ENCODE data around the gene GPR65.

Gene GPR65, protein sequence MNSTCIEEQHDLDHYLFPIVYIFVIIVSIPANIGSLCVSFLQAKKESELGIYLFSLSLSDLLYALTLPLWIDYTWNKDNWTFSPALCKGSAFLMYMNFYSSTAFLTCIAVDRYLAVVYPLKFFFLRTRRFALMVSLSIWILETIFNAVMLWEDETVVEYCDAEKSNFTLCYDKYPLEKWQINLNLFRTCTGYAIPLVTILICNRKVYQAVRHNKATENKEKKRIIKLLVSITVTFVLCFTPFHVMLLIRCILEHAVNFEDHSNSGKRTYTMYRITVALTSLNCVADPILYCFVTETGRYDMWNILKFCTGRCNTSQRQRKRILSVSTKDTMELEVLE

DNA sequence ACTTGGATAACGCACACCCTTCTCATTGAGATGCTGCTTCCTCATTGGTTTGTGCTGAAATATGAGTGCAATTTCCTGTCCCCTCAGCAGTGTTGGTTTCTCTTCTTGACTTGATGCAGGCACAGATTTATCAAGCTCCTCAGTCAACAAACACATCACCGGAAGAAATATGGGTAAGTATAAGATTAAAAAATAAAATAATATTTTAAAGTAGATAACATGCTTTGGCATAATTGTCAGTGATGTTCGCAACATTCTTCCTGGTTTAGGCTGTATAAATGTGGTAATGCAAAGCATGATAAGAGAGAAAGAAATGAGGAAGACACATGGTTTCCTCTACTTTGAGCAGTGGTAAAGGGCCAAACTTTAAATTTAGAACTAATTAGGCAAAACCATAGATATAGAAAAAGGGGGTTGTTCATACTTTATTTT, at the start of gene GPR65:
GPR65 (plus strand) TSS at position 86 of the 432 bp plus-strand sequence. CDS start 5,713 bp downstream, outside the sequence.
- H3K4me3 Mint-ChIP-seq = peak within 1 kb of the TSS; percentile 81
- peaks cover 34% of the 10 kb centered on the region for H3K36me3 Mint-ChIP-seq (ENCODE audit: low read depth)
- peaks cover 64% of the 10 kb centered on the region for H3K4me1 Mint-ChIP-seq (ENCODE audit: low read depth)
- no peak for DNase-seq
- no peaks in the 10 kb centered on the region for H3K9me3 Mint-ChIP-seq
- no peaks in the 10 kb centered on the region for H3K27me3 Mint-ChIP-seq
- H3K27ac Mint-ChIP-seq = peak within 1 kb of the TSS; percentile 98

GRCh38 chr14:87955501-87955900, 49.4 kb upstream of the GPR65 start:
- Mint-ChIP-seq H3K27ac (no peak overlapping the region), H3K36me3 (ENCODE audit: low read depth) (peaks cover 34% of the 10 kb centered on the region), H3K9me3 (peaks cover 4% of the 10 kb centered on the region), H3K4me3 (no peak overlapping the region), H3K4me1 (ENCODE audit: low read depth) (peaks cover 44% of the 10 kb centered on the region), H3K27me3 (no peaks in the 10 kb centered on the region)
- no peak for DNase-seq

- no peaks in the 10 kb centered on the region for H3K27me3 Mint-ChIP-seq
Measured at GRCh38 chr14:87960013-87960787, 44.7 kb upstream of the GPR65 start.

DNA sequence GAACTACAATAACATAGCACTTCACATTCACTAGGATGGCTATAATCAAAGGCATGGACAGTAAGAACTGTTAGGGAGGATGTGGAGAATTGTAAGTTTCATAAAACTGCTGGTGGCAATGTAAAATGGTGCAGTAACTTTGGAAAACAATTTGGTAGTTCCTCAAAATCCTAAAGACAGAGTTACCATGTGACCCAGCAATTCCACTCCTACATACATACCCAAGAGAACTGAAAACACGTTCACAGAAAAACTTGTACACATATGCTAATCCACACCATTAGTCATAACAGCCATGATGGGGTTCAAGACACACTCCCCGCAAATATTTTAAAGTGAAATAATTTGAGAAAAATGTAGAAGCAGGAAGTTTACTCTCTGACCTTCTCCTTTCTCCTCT, 43.7 kb upstream of the GPR65 start:
- H3K36me3 Mint-ChIP-seq (ENCODE audit: low read depth) = peaks cover 76% of the 10 kb centered on the region
- H3K27me3 Mint-ChIP-seq = no peaks in the 10 kb centered on the region
- H3K4me3 Mint-ChIP-seq = no peak overlapping the region
- no peak overlapping the region for H3K27ac Mint-ChIP-seq
- H3K4me1 Mint-ChIP-seq (ENCODE audit: low read depth) = peaks cover 10% of the 10 kb centered on the region
- H3K9me3 Mint-ChIP-seq = peaks cover 4% of the 10 kb centered on the region
- DNase-seq = no peak

More at GRCh38 chr14:87960013-87960787, 44.7 kb upstream of the GPR65 start:
- H3K4me1 Mint-ChIP-seq (ENCODE audit: low read depth) = peaks cover 10% of the 10 kb centered on the region
- no peak overlapping the region for H3K4me3 Mint-ChIP-seq
- H3K36me3 Mint-ChIP-seq (ENCODE audit: low read depth) = peaks cover 65% of the 10 kb centered on the region
- H3K9me3 Mint-ChIP-seq = peaks cover 4% of the 10 kb centered on the region
- no peak overlapping the region for H3K27ac Mint-ChIP-seq
- DNase-seq = no peak

GRCh38 chr14:87966816-87967215, 38.1 kb upstream of the GPR65 start:
- DNase-seq = no peak
- Mint-ChIP-seq H3K36me3 (ENCODE audit: low read depth) (peaks cover 58% of the 10 kb centered on the region), H3K4me1 (ENCODE audit: low read depth) (no peaks in the 10 kb centered on the region), H3K27ac (no peak overlapping the region), H3K9me3 (no peaks in the 10 kb centered on the region), H3K4me3 (no peak overlapping the region), H3K27me3 (no peaks in the 10 kb centered on the region)

- H3K27ac Mint-ChIP-seq = no peak overlapping the region
- DNase-seq = no peak
- no peaks in the 10 kb centered on the region for H3K9me3 Mint-ChIP-seq
- no peaks in the 10 kb centered on the region for H3K27me3 Mint-ChIP-seq
- peaks cover 58% of the 10 kb centered on the region for H3K36me3 Mint-ChIP-seq (ENCODE audit: low read depth)
- no peaks in the 10 kb centered on the region for H3K4me1 Mint-ChIP-seq (ENCODE audit: low read depth)
- H3K4me3 Mint-ChIP-seq = no peak overlapping the region
Measured at GRCh38 chr14:87967496-87967895, 37.4 kb upstream of the GPR65 start.

DNA sequence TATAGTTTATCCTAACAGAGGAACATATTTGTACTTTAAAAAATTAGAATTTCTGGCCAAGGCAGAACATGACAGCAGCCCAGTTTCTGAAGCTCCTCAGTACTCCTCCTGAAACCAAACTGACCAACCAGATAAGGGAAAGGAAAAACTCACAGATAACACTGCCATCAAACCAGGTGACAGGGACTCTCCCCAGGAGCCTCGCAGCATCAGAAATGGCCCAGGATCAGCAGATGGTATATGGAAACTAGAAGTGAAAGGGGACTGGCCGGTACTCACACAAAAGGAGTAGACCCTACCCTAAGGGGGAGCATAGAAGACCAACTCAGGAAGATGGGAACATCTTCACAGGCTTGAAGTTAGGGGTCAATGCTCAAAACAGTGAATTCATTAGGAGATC, 33.9 kb upstream of the GPR65 start:
- H3K9me3 Mint-ChIP-seq = no peaks in the 10 kb centered on the region
- no peak for DNase-seq
- H3K27me3 Mint-ChIP-seq = no peaks in the 10 kb centered on the region
- no peak overlapping the region for H3K27ac Mint-ChIP-seq
- no peak overlapping the region for H3K4me3 Mint-ChIP-seq
- H3K36me3 Mint-ChIP-seq (ENCODE audit: low read depth) = peaks cover 60% of the 10 kb centered on the region
- H3K4me1 Mint-ChIP-seq (ENCODE audit: low read depth) = no peaks in the 10 kb centered on the region

DNA sequence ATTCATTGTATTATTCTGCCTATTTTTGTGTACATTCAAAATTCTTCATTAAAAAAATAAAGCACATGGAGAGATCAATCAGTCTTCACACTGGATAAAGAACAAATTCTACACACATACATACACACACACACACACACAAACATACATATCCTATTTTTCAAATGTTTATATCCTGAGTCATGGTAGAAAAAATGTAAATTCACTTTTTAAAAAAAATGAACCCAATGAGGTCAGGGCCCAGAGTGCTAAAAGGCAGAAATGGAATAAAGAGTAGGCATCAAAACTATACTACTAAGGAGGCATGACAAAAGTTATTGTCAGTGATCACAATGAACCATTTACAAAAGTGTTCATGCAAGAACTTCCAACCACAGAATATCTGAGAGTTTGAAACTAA, 29.3 kb upstream of the GPR65 start:
- no peak overlapping the region for H3K4me3 Mint-ChIP-seq
- no peak for DNase-seq
- no peaks in the 10 kb centered on the region for H3K9me3 Mint-ChIP-seq
- no peaks in the 10 kb centered on the region for H3K27me3 Mint-ChIP-seq
- no peak overlapping the region for H3K27ac Mint-ChIP-seq
- no peaks in the 10 kb centered on the region for H3K4me1 Mint-ChIP-seq (ENCODE audit: low read depth)
- peaks cover 59% of the 10 kb centered on the region for H3K36me3 Mint-ChIP-seq (ENCODE audit: low read depth)

- H3K4me1 Mint-ChIP-seq (ENCODE audit: low read depth) = no peaks in the 10 kb centered on the region
- peaks cover 54% of the 10 kb centered on the region for H3K36me3 Mint-ChIP-seq (ENCODE audit: low read depth)
- H3K27me3 Mint-ChIP-seq = no peaks in the 10 kb centered on the region
- DNase-seq = no peak
- no peak overlapping the region for H3K4me3 Mint-ChIP-seq
- no peak overlapping the region for H3K27ac Mint-ChIP-seq
- H3K9me3 Mint-ChIP-seq = no peaks in the 10 kb centered on the region
Measured at GRCh38 chr14:87979689-87980088, 25.2 kb upstream of the GPR65 start.

DNA sequence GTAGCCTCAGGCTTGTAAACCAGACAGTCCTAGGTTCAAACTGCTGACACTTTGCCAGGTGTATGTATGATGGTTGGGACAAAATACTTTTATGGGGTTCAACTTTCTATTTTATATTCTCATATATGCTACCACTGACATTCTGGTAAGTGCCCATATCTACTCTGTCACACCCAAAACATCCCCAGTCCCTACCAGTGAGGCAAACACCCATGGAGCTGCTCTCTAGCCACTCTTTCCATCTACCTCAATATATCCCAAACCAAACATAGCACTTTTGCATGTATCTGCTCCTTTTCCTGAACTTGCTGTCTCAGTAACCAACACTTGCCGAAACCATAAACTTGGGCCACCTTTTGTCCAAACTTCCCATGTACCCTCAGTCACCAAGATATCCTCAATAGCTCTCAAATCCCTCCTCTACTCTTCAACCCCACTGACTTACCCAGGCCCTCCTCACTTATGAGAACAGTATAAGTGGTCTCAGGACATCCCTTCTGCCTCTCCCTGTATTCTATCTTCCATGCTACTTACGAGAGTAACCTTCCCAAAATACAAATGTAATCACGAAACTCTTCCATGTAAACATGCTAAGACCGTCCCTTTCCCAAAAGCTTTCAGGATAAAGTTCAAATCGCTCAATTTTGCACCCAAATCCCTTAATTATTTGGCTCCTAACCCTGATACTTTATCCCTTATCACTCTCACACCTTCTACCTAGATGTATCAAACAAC, 15.5 kb upstream of the GPR65 start:
- peaks cover 38% of the 10 kb centered on the region for H3K36me3 Mint-ChIP-seq (ENCODE audit: low read depth)
- DNase-seq = no peak
- H3K27me3 Mint-ChIP-seq = no peaks in the 10 kb centered on the region
- H3K4me1 Mint-ChIP-seq (ENCODE audit: low read depth) = peaks cover 49% of the 10 kb centered on the region
- no peaks in the 10 kb centered on the region for H3K9me3 Mint-ChIP-seq
- peak overlapping the region; percentile 7 for H3K27ac Mint-ChIP-seq
- no peak overlapping the region for H3K4me3 Mint-ChIP-seq

DNA sequence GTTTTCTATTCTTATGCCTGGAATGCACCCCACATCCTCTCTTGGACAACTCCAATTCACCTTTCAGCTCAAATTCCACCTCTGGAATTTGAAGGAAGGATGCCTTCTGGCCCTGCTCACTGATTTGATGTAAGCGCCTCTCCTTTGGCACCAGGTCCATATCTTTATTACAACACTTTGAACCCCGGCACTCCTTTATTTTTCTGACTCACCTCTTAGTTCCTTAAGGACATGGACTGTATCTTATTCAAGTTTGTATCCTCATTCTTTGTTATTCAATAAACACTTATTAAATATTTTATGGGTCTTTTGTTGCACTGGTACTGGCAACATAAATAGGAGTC, 15.0 kb upstream of the GPR65 start:
- Mint-ChIP-seq H3K27me3 (no peaks in the 10 kb centered on the region), H3K9me3 (peaks cover 4% of the 10 kb centered on the region), H3K36me3 (ENCODE audit: low read depth) (peaks cover 34% of the 10 kb centered on the region), H3K4me1 (ENCODE audit: low read depth) (peaks cover 54% of the 10 kb centered on the region), H3K27ac (no peak overlapping the region), H3K4me3 (no peak overlapping the region)
- DNase-seq = no peak

DNA sequence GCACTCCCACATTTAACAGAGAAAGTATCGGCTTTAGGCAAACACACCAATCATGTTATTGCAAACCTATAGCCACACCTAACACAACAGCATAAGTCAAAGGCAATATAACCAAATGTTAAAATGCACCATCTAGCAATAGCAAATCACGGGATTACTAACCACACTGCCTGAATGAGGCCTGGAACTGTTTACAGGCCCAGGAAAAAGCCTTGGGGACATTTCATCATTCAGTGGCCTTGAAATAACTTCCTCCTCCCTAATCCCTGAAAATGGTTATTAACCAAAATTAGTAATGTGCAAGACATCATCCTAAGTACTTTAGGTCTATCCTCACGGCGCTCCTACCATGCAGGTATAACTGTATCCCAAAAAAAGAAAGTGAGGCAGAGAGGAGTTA, 14.3 kb upstream of the GPR65 start:
- peaks cover 4% of the 10 kb centered on the region for H3K9me3 Mint-ChIP-seq
- peak overlapping the region; percentile 5 for H3K27ac Mint-ChIP-seq
- peaks cover 62% of the 10 kb centered on the region for H3K4me1 Mint-ChIP-seq (ENCODE audit: low read depth)
- H3K4me3 Mint-ChIP-seq = no peak overlapping the region
- DNase-seq = no peak
- H3K36me3 Mint-ChIP-seq (ENCODE audit: low read depth) = peaks cover 32% of the 10 kb centered on the region
- no peaks in the 10 kb centered on the region for H3K27me3 Mint-ChIP-seq

GRCh38 chr14:87992346-87992717, 12.6 kb upstream of the GPR65 start:
- peaks cover 70% of the 10 kb centered on the region for H3K4me1 Mint-ChIP-seq (ENCODE audit: low read depth)
- H3K36me3 Mint-ChIP-seq (ENCODE audit: low read depth) = peaks cover 18% of the 10 kb centered on the region
- no peak for DNase-seq
- H3K4me3 Mint-ChIP-seq = peak overlapping the region; percentile 85
- H3K27ac Mint-ChIP-seq = peak overlapping the region; percentile 92
- H3K27me3 Mint-ChIP-seq = no peaks in the 10 kb centered on the region
- H3K9me3 Mint-ChIP-seq = peaks cover 4% of the 10 kb centered on the region

GRCh38 chr14:87992718-87993628, 12.0 kb upstream of the GPR65 start, which contains the start of gene GALC:
Gene GALC (minus strand): TSS chr14:87993182. CDS start chr14:87993164, 18 bp downstream.
- Mint-ChIP-seq H3K27ac (peak within 1 kb of the TSS; percentile 98), H3K4me3 (peak within 1 kb of the TSS; percentile 85), H3K36me3 (ENCODE audit: low read depth) (peaks cover 16% of the 10 kb centered on the region), H3K4me1 (ENCODE audit: low read depth) (peaks cover 69% of the 10 kb centered on the region), H3K27me3 (no peaks in the 10 kb centered on the region), H3K9me3 (peaks cover 4% of the 10 kb centered on the region)
- peak; percentile 96 for DNase-seq

All from activated T-cell treated with anti-CD3 and anti-CD28 coated beads, Interleukin-2, amount 50 U/mL, for 24 hours (primary cell).